ENCODE results near the gene MOSPD2. TPM values are rescaled to one million over a fixed set of nuclear protein-coding genes. Genes with fewer than 3 reads are reported as not detected.

Gene MOSPD2
- total RNA-seq, 1 donor from 2014 or later: 17.4 TPM

- Histone ChIP-seq H3K9me3 (no peaks in the 10 kb centered on the region), H3K27me3 (no peaks in the 10 kb centered on the region), H3K4me1 (no peaks in the 10 kb centered on the region), H3K27ac (no peak overlapping the region), H3K4me3 (no peak overlapping the region), H3K36me3 (no peaks in the 10 kb centered on the region)
- TF ChIP-seq POLR2A (IDR thresholded peaks at IDR 0.05) (no peak), CTCF (IDR thresholded peaks at IDR 0.05) (no peak), POLR2AphosphoS5 (IDR thresholded peaks at IDR 0.05; ENCODE audit: insufficient read depth in 1 of 2, low read depth in 1 of 2) (no peak)
- intact Hi-C loops (cut with DNase I): loop anchor here (5.0 kb wide), 1 partner anchor 132 kb away; no protein-coding TSS in a partner anchor
- DNase-seq (ENCODE audit: extremely low spot score in 2 of 2): no peak
These were observed 11.5 kb downstream of the MOSPD2 start for GRCh38 chrX:14884714-14885113.

- H3K4me3 ChIP-seq: no peak overlapping the region
- H3K4me1 ChIP-seq: no peaks in the 10 kb centered on the region
- no peaks in the 10 kb centered on the region for H3K27me3 ChIP-seq
- intact Hi-C loops (cut with DNase I): no loop called here
- H3K36me3 ChIP-seq: no peaks in the 10 kb centered on the region
- H3K9me3 ChIP-seq: no peaks in the 10 kb centered on the region
- no peak for DNase-seq (ENCODE audit: extremely low spot score in 2 of 2)
- TF ChIP-seq CTCF (IDR thresholded peaks at IDR 0.05) (no peak), POLR2A (IDR thresholded peaks at IDR 0.05) (no peak), POLR2AphosphoS5 (IDR thresholded peaks at IDR 0.05; ENCODE audit: insufficient read depth in 1 of 2, low read depth in 1 of 2) (no peak)
- no peak overlapping the region for H3K27ac ChIP-seq
These were observed 13.0 kb downstream of the MOSPD2 start for GRCh38 chrX:14886252-14886651.

DNA sequence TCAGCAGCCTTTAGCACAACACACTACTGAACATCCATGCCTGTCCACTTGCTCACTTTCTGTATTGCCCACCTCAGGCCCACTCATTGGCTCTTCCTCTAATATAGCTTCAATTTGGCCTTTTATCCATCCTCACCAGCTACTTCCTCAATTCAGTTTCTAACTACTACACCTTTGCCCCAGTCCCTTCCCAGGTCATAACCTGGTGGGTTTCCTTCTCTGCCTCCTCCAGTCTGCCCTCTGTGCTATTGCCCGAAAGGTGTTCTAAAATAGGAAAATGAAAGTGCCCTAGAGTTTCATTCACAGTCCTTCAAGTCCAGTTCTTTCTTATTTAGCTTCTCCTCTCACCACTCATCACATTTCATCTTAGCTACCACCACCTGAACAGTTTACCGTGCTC lies 23.1 kb downstream of the MOSPD2 start:
- no peak overlapping the region for H3K27ac ChIP-seq
- no peaks in the 10 kb centered on the region for H3K36me3 ChIP-seq
- intact Hi-C loops (cut with DNase I): no loop called here
- DNase-seq (ENCODE audit: extremely low spot score in 2 of 2): no peak
- no peaks in the 10 kb centered on the region for H3K27me3 ChIP-seq
- no peak overlapping the region for H3K4me3 ChIP-seq
- no peaks in the 10 kb centered on the region for H3K9me3 ChIP-seq
- TF ChIP-seq POLR2A (IDR thresholded peaks at IDR 0.05) (no peak), CTCF (IDR thresholded peaks at IDR 0.05) (no peak), POLR2AphosphoS5 (IDR thresholded peaks at IDR 0.05; ENCODE audit: insufficient read depth in 1 of 2, low read depth in 1 of 2) (no peak)
- H3K4me1 ChIP-seq: no peaks in the 10 kb centered on the region

DNA sequence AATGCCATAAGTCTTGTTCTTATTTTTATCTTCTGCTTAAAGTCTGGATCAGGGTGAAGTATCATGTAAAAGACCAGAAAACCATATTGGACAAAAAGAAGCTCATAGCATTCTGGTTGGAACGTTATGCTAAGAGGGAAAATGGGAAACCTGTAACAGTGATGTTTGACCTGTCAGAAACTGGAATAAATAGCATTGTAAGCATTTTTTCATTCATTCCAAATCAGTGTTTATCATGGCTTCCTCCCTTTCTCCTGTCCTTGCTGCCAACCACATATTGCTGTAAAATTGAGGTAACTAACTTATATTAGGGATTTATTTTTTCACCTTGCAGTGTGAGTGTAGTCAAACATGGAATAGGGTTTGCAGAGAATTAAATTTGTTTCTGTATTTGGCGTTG lies 23.8 kb downstream of the MOSPD2 start:
- TF ChIP-seq POLR2AphosphoS5 (IDR thresholded peaks at IDR 0.05; ENCODE audit: insufficient read depth in 1 of 2, low read depth in 1 of 2): no peak
- TF ChIP-seq POLR2A (IDR thresholded peaks at IDR 0.05): no peak
- TF ChIP-seq CTCF (IDR thresholded peaks at IDR 0.05): no peak

GRCh38 chrX:14899607-14900006 lies 26.4 kb downstream of the MOSPD2 start:
- DNase-seq (ENCODE audit: extremely low spot score in 2 of 2): no peak
- H3K4me1 ChIP-seq: no peaks in the 10 kb centered on the region
- intact Hi-C loops (cut with DNase I): no loop called here
- no peak overlapping the region for H3K27ac ChIP-seq
- no peak for TF ChIP-seq POLR2A (IDR thresholded peaks at IDR 0.05)
- TF ChIP-seq POLR2AphosphoS5 (IDR thresholded peaks at IDR 0.05; ENCODE audit: insufficient read depth in 1 of 2, low read depth in 1 of 2): no peak
- TF ChIP-seq CTCF (IDR thresholded peaks at IDR 0.05): no peak
- no peaks in the 10 kb centered on the region for H3K27me3 ChIP-seq
- no peaks in the 10 kb centered on the region for H3K36me3 ChIP-seq
- H3K4me3 ChIP-seq: no peak overlapping the region
- H3K9me3 ChIP-seq: no peaks in the 10 kb centered on the region

More for the DNA sequence above, 23.8 kb downstream of the MOSPD2 start:
- Histone ChIP-seq H3K9me3 (no peaks in the 10 kb centered on the region), H3K4me1 (no peaks in the 10 kb centered on the region), H3K36me3 (no peaks in the 10 kb centered on the region), H3K27ac (no peak overlapping the region), H3K27me3 (no peaks in the 10 kb centered on the region), H3K4me3 (no peak overlapping the region)
- DNase-seq (ENCODE audit: extremely low spot score in 2 of 2): no peak
- intact Hi-C loops (cut with DNase I): no loop called here

All from vagina (tissue), 2 donors.